Thyroid gland (tissue), 4 donors: Measurements from ENCODE around the gene MTF1.

Experiments
- POLR2A ChIP-seq, 2 donors: fragments of 450-650 bp; IDR thresholded peaks; one replicate each; pipeline ENCODE4 v1.6.1; 2017; ENCODE audit warnings: antibody characterized with exemption in 2 of 2, mild to moderate bottlenecking in 2 of 2, moderate library complexity in 1 of 2
- TF ChIP-seq, protein P1 (sequence below), 6 experiments: fragments of 200-600 bp in 3 of 6; fragments of 450-650 bp in 3 of 6; sonication (generic) in 3 of 6; IDR thresholded peaks; one replicate each; pipeline ENCODE4 v1.5.1; 2016 to 2019; ENCODE audit warnings: antibody characterized with exemption in 6 of 6, mild to moderate bottlenecking in 2 of 6, inconsistent platforms in 1 of 6, moderate library complexity in 1 of 6

DNA sequence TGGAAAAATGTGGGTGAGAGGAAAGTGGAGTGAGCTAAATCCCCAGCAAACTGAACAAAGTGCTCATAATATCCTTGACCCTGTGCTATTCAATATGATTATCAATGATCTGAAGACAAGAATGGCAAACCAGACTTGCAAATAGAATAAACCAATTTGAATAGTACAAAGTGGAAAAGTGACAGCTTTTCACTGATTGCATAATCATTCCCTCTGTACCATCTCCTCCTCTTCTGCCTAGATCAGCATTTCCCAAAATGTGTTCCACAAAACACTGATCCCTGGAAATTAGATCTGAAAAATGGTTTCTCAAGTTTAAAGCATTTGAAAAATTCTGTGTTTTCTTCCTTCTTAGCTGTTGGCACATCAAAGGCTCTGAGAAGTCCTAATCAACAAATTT, 8.1 kb downstream of the MTF1 start:
- TF ChIP-seq, protein P1, sequence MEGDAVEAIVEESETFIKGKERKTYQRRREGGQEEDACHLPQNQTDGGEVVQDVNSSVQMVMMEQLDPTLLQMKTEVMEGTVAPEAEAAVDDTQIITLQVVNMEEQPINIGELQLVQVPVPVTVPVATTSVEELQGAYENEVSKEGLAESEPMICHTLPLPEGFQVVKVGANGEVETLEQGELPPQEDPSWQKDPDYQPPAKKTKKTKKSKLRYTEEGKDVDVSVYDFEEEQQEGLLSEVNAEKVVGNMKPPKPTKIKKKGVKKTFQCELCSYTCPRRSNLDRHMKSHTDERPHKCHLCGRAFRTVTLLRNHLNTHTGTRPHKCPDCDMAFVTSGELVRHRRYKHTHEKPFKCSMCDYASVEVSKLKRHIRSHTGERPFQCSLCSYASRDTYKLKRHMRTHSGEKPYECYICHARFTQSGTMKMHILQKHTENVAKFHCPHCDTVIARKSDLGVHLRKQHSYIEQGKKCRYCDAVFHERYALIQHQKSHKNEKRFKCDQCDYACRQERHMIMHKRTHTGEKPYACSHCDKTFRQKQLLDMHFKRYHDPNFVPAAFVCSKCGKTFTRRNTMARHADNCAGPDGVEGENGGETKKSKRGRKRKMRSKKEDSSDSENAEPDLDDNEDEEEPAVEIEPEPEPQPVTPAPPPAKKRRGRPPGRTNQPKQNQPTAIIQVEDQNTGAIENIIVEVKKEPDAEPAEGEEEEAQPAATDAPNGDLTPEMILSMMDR (IDR thresholded peaks at IDR 0.05), result no peak
- no peak for TF ChIP-seq POLR2A (IDR thresholded peaks at IDR 0.05)
